Skeletal muscle satellite cell (primary cell): ENCODE measurements around the gene ANKRD33.
A peak's percentile ranks its signal among the peaks of the same experiment; 100 is the strongest.
"Not testable (repeated sequence)": the region's sequence is repeated elsewhere in the genome, so short reads cannot be mapped to it uniquely, and the experiment has no call there.

Source experiments
- H3K27me3 ChIP-seq: 2 replicates; pipeline ENCODE4 v1.7.0; 2013; ENCODE audit warnings: low read length; ENCODE audit not compliant: control insufficient read depth, insufficient read depth
- H3K36me3 ChIP-seq: 2 replicates; pipeline ENCODE4 v1.7.0; 2013; ENCODE audit warnings: mild to moderate bottlenecking, control low read depth, low read length; ENCODE audit not compliant: insufficient read depth
- H3K4me1 ChIP-seq: 2 replicates; pipeline ENCODE4 v1.7.0; 2013; ENCODE audit warnings: low read length; ENCODE audit not compliant: control insufficient read depth, insufficient read depth
- H3K4me2 ChIP-seq: 2 replicates; pipeline ENCODE4 v1.7.0; 2013; ENCODE audit warnings: mild to moderate bottlenecking, low read length
- H3K4me3 ChIP-seq: 2 replicates; pipeline ENCODE4 v1.7.0; 2013; ENCODE audit warnings: low read length
- H3K9ac ChIP-seq: 2 replicates; pipeline ENCODE4 v1.7.0; 2013; ENCODE audit warnings: mild to moderate bottlenecking, low read depth, low read length, moderate library complexity
- H3K9me3 ChIP-seq: replicated peaks from 2 replicates; pipeline ENCODE4 v1.7.0; 2013; ENCODE audit warnings: mild to moderate bottlenecking, control low read depth, low read length

The ANKRD33 gene

DNA sequence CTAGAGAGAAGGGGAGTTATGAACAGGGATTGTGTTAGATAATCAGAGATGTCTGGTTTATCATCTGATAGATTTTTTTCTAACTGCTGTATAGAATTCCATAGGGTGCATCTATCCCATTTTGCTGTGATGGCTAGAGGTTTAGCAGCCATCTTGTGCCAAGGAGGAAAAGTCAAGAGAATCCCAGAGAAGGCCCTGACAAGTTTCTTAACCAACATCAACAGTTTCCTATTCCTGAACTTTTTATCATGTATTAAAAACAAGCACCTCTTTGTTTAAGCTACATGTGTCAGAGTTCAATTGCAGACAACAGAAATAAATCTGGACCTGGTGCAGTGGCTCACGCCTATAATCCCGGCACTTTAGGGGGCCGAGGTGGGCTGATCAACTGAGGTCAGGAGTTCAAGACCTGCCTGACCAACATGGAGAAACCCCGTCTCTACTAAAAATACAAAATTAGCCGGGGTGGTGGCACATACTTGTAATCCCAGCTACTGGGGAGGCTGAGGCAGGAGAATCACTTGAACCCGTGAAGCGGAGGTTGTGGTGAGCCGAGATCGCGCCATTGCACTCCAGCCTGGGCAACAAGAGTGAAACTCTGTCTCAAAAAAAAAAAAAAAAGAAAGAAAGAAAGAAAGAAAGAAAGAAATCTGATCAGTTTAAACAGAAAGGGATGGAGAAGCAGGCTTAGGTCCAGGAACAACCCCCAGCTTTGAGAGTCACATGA is 2.4 kb upstream of the ANKRD33 start:
- not testable (repeated sequence) for H3K36me3 ChIP-seq, H3K9ac ChIP-seq, H3K27me3 ChIP-seq, H3K4me2 ChIP-seq, H3K4me3 ChIP-seq, H3K9me3 ChIP-seq
- H3K4me1 ChIP-seq: peaks cover 12% of the 10 kb centered on the region

DNA sequence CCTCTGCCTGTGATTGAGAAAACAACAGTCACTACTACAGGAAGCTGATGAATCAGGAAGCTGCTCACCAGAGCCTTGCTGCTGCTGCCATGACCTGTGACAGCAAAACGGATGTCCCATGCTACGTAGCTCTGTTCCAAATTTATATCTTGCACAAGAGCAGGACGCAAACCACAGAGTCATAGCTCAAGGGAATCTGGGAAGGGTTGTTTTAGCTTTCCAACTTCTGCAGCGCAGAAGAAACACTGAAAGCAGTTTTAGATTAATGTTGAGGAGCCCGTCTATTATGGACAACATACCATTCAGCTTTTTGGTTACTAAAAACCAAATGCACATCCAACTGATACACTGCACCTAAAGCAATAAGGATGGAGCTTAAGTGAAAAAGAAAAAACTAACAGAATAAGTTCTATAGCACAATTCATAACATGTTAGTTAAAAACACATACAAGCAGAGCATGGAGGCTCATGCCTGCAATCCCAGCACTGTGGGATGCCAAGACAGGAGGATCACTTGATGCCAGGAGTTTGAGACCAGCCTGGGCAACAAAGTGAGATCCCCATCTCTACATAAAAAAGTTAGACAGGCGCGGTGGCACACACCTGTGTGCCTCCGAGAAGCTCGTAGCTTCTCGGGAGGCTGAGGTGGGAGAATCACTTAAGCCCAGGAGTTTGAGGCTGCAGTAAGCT is 1.7 kb upstream of the ANKRD33 start:
- peak overlapping the region; percentile 3 for H3K4me3 ChIP-seq
- no peaks in the 10 kb centered on the region for H3K27me3 ChIP-seq
- H3K36me3 ChIP-seq: no peaks in the 10 kb centered on the region
- peaks cover 6% of the 10 kb centered on the region for H3K9me3 ChIP-seq
- H3K4me2 ChIP-seq: peak overlapping the region; percentile 37
- H3K9ac ChIP-seq: no peak overlapping the region
- peaks cover 12% of the 10 kb centered on the region for H3K4me1 ChIP-seq

DNA sequence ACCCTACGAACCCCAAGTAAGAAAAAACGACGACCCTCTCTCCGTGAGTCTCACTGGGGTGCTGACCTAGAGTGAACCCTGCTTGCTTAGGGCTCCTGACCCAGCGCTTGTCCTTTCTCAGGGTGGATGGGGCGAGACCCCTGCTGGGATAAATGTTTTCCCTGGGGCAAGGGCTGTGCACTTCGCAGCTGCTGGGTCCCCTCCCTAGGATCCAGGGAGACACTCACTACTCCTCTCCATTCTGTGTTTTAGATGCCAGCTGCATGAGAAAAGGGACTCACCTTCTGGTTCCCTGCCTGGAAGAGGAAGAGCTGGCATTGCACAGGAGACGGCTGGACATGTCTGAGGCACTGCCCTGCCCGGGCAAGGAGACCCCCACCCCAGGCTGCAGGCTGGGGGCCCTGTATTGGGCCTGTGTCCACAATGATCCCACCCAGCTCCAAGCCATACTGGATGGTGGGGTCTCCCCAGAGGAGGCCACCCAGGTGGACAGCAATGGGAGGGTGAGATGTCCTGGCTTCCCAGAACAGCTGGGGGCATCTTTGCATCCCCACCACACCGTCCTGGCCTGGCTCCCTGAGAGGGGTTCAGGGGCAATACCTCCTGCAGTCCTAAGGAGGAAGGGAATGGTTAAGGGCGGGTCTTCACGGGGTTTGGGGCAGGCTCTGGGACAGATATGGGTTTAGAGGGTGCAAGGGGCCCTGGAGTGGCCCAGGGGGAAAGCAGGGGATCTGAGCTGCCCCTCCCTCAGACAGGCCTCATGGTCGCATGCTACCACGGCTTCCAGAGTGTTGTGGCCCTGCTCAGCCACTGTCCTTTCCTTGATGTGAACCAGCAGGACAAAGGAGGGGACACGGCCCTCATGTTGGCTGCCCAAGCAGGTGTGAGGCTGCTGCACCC is 663 bp downstream of the ANKRD33 start:
- no peak overlapping the region for H3K9ac ChIP-seq
- H3K27me3 ChIP-seq: no peaks in the 10 kb centered on the region
- H3K4me1 ChIP-seq: peaks cover 12% of the 10 kb centered on the region
- H3K9me3 ChIP-seq: peaks cover 6% of the 10 kb centered on the region
- H3K4me2 ChIP-seq: no peak overlapping the region
- H3K36me3 ChIP-seq: no peaks in the 10 kb centered on the region
- H3K4me3 ChIP-seq: no peak overlapping the region

DNA sequence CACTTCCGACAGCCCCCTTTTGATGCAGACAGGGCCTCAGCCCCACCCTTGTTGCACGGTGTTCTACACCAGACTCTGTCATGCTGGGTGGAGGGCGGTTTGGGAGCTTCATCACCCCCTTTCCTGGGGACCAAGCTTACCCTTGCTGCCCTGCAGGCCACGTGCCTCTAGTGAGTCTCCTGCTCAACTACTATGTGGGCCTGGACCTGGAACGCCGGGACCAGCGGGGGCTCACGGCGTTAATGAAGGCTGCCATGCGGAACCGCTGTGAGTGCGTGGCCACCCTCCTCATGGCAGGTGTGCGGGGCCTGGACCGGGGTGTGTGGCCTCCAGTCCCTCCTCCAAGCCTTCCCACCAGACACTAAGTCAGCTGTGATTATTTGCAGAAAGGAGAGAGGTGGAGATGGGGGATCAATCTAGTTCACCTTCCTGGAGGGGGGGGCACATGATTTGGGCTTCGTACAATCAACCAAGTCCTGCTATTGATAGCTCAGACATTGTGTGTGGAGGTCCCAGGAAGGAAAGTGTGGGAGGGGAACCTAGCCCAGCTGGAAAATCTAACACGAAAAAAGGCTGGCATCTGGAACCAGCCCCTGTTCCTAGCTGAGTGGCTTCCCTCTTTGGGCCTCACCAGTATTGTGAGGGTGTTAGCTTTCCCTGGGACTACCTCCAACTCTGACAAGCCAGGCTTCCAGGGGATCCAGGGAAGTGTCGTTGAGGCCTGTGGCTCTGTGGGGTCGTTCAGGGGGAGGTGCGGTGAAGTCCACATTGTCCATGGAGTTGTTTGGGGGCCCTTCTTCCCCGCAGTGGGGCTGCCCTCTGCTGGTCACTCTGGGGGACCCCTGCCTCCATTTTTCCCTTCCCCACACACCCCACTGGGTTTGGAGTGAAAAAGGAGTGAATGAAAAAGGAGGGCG is 1.6 kb downstream of the ANKRD33 start:
- Histone ChIP-seq H3K9ac (no peak overlapping the region), H3K9me3 (peaks cover 6% of the 10 kb centered on the region), H3K27me3 (no peaks in the 10 kb centered on the region), H3K4me1 (peaks cover 12% of the 10 kb centered on the region), H3K4me2 (no peak overlapping the region), H3K36me3 (no peaks in the 10 kb centered on the region), H3K4me3 (no peak overlapping the region)

DNA sequence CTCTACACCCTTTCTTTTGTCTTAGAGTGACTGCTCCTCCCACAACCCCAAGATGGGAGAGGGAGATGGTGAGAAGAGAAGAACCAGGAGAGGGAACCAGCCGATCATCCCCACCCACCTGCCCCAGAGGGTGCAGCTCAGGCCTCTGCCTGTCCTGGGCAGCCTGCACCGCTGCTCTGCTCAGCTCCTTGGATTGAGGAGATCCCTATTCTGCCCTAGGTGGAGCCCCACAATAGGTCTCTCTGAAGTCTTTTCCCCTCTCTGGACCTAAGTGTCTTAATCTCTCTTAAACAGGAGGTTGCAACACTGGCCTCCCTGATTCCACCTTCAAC is 2.2 kb downstream of the ANKRD33 start:
- peaks cover 3% of the 10 kb centered on the region for H3K9me3 ChIP-seq
- H3K4me1 ChIP-seq: peaks cover 17% of the 10 kb centered on the region
- H3K36me3 ChIP-seq: no peaks in the 10 kb centered on the region
- H3K4me3 ChIP-seq: no peak overlapping the region
- H3K9ac ChIP-seq: no peak overlapping the region
- no peaks in the 10 kb centered on the region for H3K27me3 ChIP-seq
- H3K4me2 ChIP-seq: no peak overlapping the region

DNA sequence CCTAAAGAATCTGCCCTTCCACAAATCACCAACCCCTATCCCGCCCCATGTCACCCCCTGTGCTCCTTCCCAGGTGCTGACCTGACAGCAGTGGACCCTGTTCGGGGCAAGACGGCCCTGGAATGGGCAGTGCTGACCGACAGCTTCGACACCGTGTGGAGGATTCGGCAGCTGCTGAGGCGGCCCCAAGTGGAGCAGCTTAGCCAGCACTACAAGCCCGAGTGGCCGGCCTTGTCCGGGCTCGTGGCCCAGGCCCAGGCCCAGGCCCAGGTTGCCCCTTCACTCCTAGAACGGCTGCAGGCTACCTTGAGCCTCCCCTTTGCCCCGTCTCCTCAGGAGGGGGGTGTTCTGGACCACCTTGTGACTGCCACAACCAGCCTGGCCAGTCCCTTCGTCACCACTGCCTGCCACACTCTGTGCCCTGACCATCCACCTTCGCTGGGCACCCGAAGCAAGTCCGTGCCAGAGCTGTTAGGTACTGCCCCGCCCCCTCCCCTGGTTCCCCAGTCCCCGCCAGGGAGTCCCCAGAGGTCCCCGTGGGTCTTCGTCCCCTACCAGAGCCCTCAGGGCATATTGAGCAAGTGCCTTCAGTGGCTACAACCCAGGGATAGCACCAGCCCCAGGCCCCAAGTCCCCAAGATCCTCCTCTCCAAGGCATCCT is 2.7 kb downstream of the ANKRD33 start:
- no peaks in the 10 kb centered on the region for H3K27me3 ChIP-seq
- H3K4me3 ChIP-seq: no peak overlapping the region
- H3K36me3 ChIP-seq: no peaks in the 10 kb centered on the region
- H3K4me2 ChIP-seq: no peak overlapping the region
- H3K4me1 ChIP-seq: peaks cover 14% of the 10 kb centered on the region
- no peak overlapping the region for H3K9ac ChIP-seq
- no peaks in the 10 kb centered on the region for H3K9me3 ChIP-seq

DNA sequence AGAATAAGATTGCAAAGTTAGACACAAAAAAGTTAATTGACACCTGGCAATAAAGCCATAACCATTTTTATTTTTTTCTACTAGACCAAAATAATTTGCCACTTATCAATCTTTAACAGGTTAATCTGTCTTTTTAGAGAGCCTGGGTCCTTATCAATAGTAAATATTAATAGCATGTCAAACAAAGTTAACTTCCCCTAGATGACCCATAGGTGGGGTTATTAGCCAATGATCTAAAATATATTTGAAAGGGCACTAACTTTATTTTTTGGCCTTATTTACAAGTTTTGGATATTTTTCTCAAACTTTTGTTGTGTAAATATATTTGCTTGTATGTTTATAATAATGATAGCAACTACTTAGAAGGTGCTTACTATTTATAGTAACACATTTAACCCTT is 3.9 kb downstream of the ANKRD33 start:
- Histone ChIP-seq H3K36me3 (no peaks in the 10 kb centered on the region), H3K27me3 (no peaks in the 10 kb centered on the region), H3K9me3 (no peaks in the 10 kb centered on the region), H3K9ac (no peak overlapping the region), H3K4me1 (peaks cover 6% of the 10 kb centered on the region), H3K4me3 (no peak overlapping the region), H3K4me2 (no peak overlapping the region)

DNA sequence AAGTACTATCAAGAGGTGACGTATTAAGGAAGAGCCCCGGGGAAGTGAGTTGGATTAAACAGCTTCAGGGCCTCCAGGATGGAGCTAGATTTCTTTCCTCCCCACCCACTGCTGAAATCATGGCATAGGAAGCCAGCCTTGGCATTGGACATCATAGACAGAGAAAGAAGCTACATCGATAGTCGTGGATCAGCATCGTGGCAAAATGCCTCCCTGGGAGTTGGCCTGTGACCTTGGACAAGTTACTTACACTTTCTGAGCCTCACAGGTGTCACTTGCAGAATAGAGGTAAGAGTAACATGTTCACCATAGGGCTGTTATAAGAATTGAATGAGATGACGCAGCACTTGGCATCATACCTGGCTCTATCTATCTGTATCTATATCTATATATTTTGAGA is 5.9 kb downstream of the ANKRD33 start:
- peaks cover 6% of the 10 kb centered on the region for H3K4me1 ChIP-seq
- no peak overlapping the region for H3K9ac ChIP-seq
- H3K9me3 ChIP-seq: no peaks in the 10 kb centered on the region
- no peak overlapping the region for H3K4me2 ChIP-seq
- no peak overlapping the region for H3K4me3 ChIP-seq
- no peaks in the 10 kb centered on the region for H3K27me3 ChIP-seq
- no peaks in the 10 kb centered on the region for H3K36me3 ChIP-seq

DNA sequence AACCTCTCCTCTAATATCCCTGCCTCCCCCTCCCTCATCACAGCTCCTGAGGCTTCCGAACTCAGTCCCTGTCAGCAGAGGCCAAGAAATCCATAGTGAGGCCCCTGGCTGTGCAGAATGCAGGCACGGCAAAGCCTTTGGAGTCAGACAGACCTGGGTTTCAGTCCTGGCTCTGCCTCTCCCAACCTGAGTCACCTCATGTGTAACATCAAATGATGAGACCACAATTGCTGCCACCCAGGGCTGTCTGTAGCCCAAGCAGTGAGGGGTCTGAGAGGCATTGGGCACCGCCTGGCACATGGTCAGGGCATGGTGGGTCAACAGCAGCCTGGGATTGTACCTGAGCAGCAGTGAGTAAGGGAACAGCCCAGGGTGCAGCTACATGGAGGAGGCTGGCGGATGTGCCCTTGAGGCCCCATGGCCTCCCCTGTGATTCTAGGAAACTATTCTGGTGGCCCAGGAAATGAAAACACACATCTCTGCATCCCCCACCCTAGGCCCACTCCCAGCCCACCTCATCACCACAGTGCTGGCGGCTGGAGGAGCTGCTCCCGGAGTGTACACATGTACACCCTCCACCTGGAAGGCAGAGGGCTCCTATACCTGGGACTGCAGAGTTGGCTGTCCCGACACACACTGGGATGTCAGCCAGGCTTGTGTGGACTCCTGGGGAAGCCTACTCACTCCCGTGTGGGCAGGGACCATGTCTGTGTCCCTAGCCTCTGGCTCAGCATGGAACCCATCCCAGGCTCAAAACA is 7.7 kb downstream of the ANKRD33 start:
- Histone ChIP-seq H3K4me3 (no peak overlapping the region), H3K9me3 (no peaks in the 10 kb centered on the region), H3K4me1 (peaks cover 6% of the 10 kb centered on the region), H3K36me3 (no peaks in the 10 kb centered on the region), H3K27me3 (no peaks in the 10 kb centered on the region), H3K4me2 (no peak overlapping the region), H3K9ac (no peak overlapping the region)

DNA sequence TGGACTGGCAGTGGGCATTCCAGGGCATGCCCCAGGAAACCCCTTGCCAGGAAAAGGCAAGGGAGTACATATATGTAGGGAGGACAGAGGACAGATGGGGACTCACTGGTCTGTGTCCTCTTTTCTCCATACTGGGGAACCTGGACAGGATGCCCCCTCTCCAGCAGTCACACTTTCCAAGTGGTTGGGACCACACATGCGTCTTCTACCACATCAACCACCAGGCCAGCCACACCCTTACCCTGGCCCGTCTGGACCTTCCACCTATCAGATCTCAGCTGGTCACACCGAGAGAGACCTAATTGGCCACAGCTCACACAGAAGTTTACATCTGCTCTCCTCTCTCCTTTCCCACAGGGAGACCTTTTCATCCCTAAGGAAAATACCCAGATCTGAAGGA is 8.3 kb downstream of the ANKRD33 start:
- Histone ChIP-seq H3K4me1 (peaks cover 6% of the 10 kb centered on the region), H3K4me3 (no peak overlapping the region), H3K4me2 (no peak overlapping the region), H3K36me3 (no peaks in the 10 kb centered on the region), H3K27me3 (no peaks in the 10 kb centered on the region), H3K9me3 (no peaks in the 10 kb centered on the region), H3K9ac (no peak overlapping the region)
